DOHH2 (cell line): ENCODE results near the gene AURKAIP1.

ENCODE experiments used
- H3F3A ChIP-seq: fragments of 200-600 bp; sonication (generic), shearing (Covaris generic); 2 replicates; pipeline ENCODE4 v1.6.0; 2016; ENCODE audit warnings: antibody characterized with exemption, mild to moderate bottlenecking; ENCODE audit not compliant: control insufficient read depth, insufficient read depth
- H3K27ac ChIP-seq: fragments of 200-600 bp; sonication (generic); 2 replicates; pipeline ENCODE4 v1.5.1; 2014; ENCODE audit warnings: low read depth, mild to moderate bottlenecking, low read length, moderate library complexity
- H3K27me3 ChIP-seq: fragments of 200-600 bp; sonication (generic); 2 replicates; pipeline ENCODE4 v1.6.1; 2014; ENCODE audit warnings: mild to moderate bottlenecking, low read length, mixed read lengths; ENCODE audit not compliant: control insufficient read depth
- H3K36me3 ChIP-seq: fragments of 200-600 bp; sonication (generic); 2 replicates; pipeline ENCODE4 v1.6.1; 2014; ENCODE audit warnings: mild to moderate bottlenecking, low read length, moderate library complexity, mixed read lengths; ENCODE audit not compliant: control insufficient read depth
- H3K4me1 ChIP-seq: fragments of 200-600 bp; sonication (generic); 2 replicates; pipeline ENCODE4 v1.6.1; 2014; ENCODE audit warnings: mild to moderate bottlenecking, low read length, mixed read lengths; ENCODE audit not compliant: control insufficient read depth
- H3K4me2 ChIP-seq: fragments of 200-600 bp; sonication (generic); 2 replicates; pipeline ENCODE4 v1.6.0; 2014; ENCODE audit warnings: mild to moderate bottlenecking, low read length, moderate library complexity
- H3K4me3 ChIP-seq: fragments of 200-600 bp; sonication (generic); 2 replicates; pipeline ENCODE4 v1.5.1; 2014; ENCODE audit warnings: mild to moderate bottlenecking, low read length, mixed read lengths
- H3K79me2 ChIP-seq: fragments of 200-600 bp; sonication (generic); 2 replicates; pipeline ENCODE4 v1.6.1; 2014; ENCODE audit warnings: mild to moderate bottlenecking, low read length, mixed read lengths; ENCODE audit not compliant: control insufficient read depth
- H3K9me2 ChIP-seq: fragments of 200-600 bp; sonication (generic); replicated peaks from 2 replicates; pipeline ENCODE4 v1.6.1; 2014; ENCODE audit warnings: mild to moderate bottlenecking, low read length, mixed read lengths; ENCODE audit not compliant: control insufficient read depth
- H3K9me3 ChIP-seq: fragments of 200-600 bp; sonication (generic); 2 replicates; pipeline ENCODE4 v1.6.1; 2014; ENCODE audit warnings: antibody characterized with exemption, low read length, mixed read lengths; ENCODE audit not compliant: control insufficient read depth, insufficient read depth
- H4K20me1 ChIP-seq: fragments of 200-600 bp; sonication (generic); 2 replicates; pipeline ENCODE4 v1.6.0; 2014; ENCODE audit warnings: low read depth, mild to moderate bottlenecking, antibody characterized with exemption, low read length, moderate library complexity; ENCODE audit not compliant: control insufficient read depth, insufficient read depth
- EZH2phosphoT487 ChIP-seq: fragments of 200-600 bp; sonication (generic); IDR thresholded peaks from 2 replicates; pipeline ENCODE4 v1.6.1; 2017; ENCODE audit warnings: borderline replicate concordance, mild to moderate bottlenecking, antibody characterized with exemption, low read length, moderate library complexity, mixed read lengths
- TF ChIP-seq, protein P1 (sequence below): fragments of 200-600 bp; sonication (generic); IDR thresholded peaks from one replicate; pipeline ENCODE4 v1.5.1; 2014; ENCODE audit warnings: antibody characterized with exemption, mild to moderate bottlenecking, low read depth, low read length; ENCODE audit not compliant: poor library complexity, severe bottlenecking

AURKAIP1 gene

DNA sequence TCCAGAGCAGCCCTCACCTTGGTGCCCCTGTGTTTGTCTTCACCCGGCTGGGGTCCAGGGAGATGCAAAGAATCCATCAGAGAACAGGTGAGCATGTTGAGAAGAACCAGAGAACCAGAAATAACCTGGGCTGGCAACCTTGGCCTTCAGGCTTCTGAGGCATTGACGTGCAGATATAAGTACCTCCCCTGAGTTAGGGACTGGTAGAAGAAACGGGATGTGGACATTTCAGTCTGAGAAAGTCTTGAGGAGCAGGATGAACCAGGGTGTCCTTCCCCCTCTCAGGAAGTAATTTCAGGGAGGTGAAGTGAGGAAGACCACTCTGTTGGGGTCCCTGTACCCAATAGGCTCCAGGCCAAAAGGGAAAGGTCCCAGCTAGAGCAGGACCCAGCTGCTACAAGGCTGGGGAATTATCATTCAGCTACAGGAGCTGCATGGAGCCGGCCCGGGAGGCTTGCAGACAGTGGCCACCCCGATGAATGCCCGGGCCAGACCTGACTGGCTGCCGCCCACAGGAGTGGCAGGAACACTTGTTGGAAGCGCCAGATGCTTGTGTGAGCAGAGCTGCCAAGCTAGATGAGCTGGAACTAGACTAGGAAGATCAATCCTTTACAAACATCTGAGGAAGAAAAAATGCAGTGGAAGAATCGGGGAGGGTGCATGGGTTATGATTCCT, 1.7 kb upstream of the AURKAIP1 start:
- H3K27ac ChIP-seq, result no peak overlapping the region

DNA sequence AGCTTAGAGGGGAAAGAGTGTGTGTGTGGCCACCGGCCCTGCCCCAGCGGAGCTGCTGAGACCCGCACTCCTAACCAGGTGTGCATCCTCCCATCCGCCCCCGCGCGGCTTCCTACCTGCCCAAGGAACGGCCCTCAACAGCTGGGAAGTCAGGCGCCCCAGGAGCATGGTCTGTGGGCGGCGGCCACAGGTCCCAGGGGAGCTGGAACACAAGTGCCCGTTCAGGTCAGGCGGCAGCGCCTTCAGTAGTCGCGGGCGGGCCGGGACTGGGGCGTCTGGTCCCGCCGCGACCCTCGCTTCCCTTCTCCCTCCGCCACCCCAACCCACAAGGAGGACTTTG, 448 bp downstream of the AURKAIP1 start:
- Histone ChIP-seq H3K9me2 (no peaks in the 10 kb centered on the region), H3K9me3 (no peaks in the 10 kb centered on the region), H3K4me2 (peak overlapping the region; percentile 86), H3K4me1 (peaks cover 35% of the 10 kb centered on the region), H4K20me1 (peaks cover 6% of the 10 kb centered on the region; the same call in 1 of the 2 replicates), H3K79me2 (peaks cover 41% of the 10 kb centered on the region), H3K4me3 (peak overlapping the region; percentile 98), H3K36me3 (peaks cover 46% of the 10 kb centered on the region), H3K27me3 (no peaks in the 10 kb centered on the region), H3F3A (peaks cover 7% of the 10 kb centered on the region), H3K27ac (peak overlapping the region; percentile 63)
- TF ChIP-seq, protein P1, sequence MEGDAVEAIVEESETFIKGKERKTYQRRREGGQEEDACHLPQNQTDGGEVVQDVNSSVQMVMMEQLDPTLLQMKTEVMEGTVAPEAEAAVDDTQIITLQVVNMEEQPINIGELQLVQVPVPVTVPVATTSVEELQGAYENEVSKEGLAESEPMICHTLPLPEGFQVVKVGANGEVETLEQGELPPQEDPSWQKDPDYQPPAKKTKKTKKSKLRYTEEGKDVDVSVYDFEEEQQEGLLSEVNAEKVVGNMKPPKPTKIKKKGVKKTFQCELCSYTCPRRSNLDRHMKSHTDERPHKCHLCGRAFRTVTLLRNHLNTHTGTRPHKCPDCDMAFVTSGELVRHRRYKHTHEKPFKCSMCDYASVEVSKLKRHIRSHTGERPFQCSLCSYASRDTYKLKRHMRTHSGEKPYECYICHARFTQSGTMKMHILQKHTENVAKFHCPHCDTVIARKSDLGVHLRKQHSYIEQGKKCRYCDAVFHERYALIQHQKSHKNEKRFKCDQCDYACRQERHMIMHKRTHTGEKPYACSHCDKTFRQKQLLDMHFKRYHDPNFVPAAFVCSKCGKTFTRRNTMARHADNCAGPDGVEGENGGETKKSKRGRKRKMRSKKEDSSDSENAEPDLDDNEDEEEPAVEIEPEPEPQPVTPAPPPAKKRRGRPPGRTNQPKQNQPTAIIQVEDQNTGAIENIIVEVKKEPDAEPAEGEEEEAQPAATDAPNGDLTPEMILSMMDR, result no peak
- TF ChIP-seq EZH2phosphoT487, result no peak

More for the DNA sequence above, 1.7 kb upstream of the AURKAIP1 start:
- peak overlapping the region; percentile 81 for H3K4me2 ChIP-seq
- H4K20me1 ChIP-seq, result peaks cover 6% of the 10 kb centered on the region; the same call in 1 of the 2 replicates
- no peaks in the 10 kb centered on the region for H3K9me2 ChIP-seq
- H3F3A ChIP-seq, result peaks cover 7% of the 10 kb centered on the region
- H3K36me3 ChIP-seq, result peaks cover 41% of the 10 kb centered on the region
- no peaks in the 10 kb centered on the region for H3K27me3 ChIP-seq
- H3K79me2 ChIP-seq, result peaks cover 46% of the 10 kb centered on the region
- no peaks in the 10 kb centered on the region for H3K9me3 ChIP-seq
- peak overlapping the region; percentile 98 for H3K4me3 ChIP-seq
- peaks cover 30% of the 10 kb centered on the region for H3K4me1 ChIP-seq
- TF ChIP-seq, protein P1, result no peak
- no peak for TF ChIP-seq EZH2phosphoT487

DNA sequence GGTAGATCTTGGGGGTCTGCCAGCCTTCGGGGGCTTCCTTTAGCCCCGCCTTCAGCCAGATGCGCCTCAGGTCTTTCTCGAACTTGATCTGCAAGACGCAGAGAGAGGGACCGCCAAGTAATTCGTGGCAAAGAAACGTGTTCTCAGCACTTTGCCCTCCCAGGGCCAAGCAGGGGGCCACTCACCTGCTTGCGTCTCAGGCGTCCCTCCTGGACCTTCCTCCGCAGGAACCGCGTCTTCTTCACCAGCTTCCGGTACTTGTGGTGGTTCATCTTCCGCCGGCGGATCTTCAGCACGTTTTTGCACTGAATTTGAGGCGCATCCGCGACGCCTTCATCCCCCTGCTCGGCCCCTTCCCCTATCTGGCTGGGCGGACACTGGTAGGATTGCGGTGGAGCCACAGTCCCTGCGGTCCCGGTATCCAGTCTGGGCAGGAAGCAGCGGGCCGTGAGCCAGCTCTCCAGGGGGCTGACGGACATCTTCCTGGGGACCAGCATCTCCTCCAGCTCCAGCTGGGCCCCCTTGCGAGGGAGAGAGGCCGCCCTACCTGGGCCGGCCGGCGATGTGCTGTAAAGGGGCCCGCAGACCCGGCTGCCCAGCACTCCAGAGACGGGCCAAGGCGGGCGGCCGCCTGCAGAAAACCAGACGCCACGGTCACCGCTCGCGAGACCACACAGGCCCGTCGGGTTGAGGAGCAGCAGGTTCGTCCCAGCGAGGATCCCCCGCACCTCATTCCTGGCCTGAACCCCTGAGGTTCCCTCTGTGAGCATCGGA, 1.0 kb downstream of the AURKAIP1 start:
- H3K9me2 ChIP-seq, result no peaks in the 10 kb centered on the region

More for the DNA sequence above, 1.0 kb downstream of the AURKAIP1 start:
- peak overlapping the region; percentile 98 for H3K4me3 ChIP-seq
- H3K79me2 ChIP-seq, result peaks cover 41% of the 10 kb centered on the region
- peaks cover 7% of the 10 kb centered on the region for H3F3A ChIP-seq
- peaks cover 6% of the 10 kb centered on the region; the same call in 1 of the 2 replicates for H4K20me1 ChIP-seq
- H3K27ac ChIP-seq, result no peak overlapping the region
- H3K4me2 ChIP-seq, result peak overlapping the region; percentile 86
- TF ChIP-seq, protein P1, result no peak
- TF ChIP-seq EZH2phosphoT487, result no peak
- H3K4me1 ChIP-seq, result peaks cover 35% of the 10 kb centered on the region
- H3K36me3 ChIP-seq, result peaks cover 46% of the 10 kb centered on the region
- no peaks in the 10 kb centered on the region for H3K9me3 ChIP-seq
- H3K27me3 ChIP-seq, result no peaks in the 10 kb centered on the region
